Keratinocyte (primary cell): Measurements from ENCODE around the gene CACNA1C. TPM values are rescaled to one million over a fixed set of nuclear protein-coding genes. Genes with fewer than 3 reads are reported as not detected.

Experiments used
- DNase-seq: peaks from one replicate; pipeline ENCODE4 v3.0.0-alpha.2; 2011; ENCODE audit warnings: low read depth, missing footprints, low spot score
- FAIRE-seq: peaks from 2 replicates; lab custom pipeline; 2011; peaks lifted over from hg19 to GRCh38; lab: Jason Lieb, UNC
- H2AFZ ChIP-seq: 2 replicates; pipeline ENCODE4 v1.6.0; 2012; ENCODE audit warnings: low read length, control low read depth, inconsistent platforms; ENCODE audit not compliant: control insufficient read depth
- H3K27ac ChIP-seq: 2 replicates; pipeline ENCODE4 v1.5.1; 2011; ENCODE audit warnings: low read length; ENCODE audit not compliant: control insufficient read depth, insufficient read depth
- H3K27me3 ChIP-seq: 3 replicates; pipeline ENCODE4 v1.6.0; 2011; ENCODE audit warnings: low read length; ENCODE audit not compliant: control insufficient read depth, insufficient read depth; ENCODE audit errors: extremely low read depth
- H3K36me3 ChIP-seq, 2 experiments: 2 replicates in 1 of 2; 3 replicates in 1 of 2; pipeline ENCODE4 v1.5.1; 2011; ENCODE audit warnings: low read length in 2 of 2, mild to moderate bottlenecking in 1 of 2; ENCODE audit not compliant: control insufficient read depth in 2 of 2, insufficient read depth in 2 of 2; ENCODE audit errors: extremely low read depth in 1 of 2
- H3K4me1 ChIP-seq: 3 replicates; pipeline ENCODE4 v1.5.1; 2011; ENCODE audit warnings: low read length; ENCODE audit not compliant: control insufficient read depth, insufficient read depth; ENCODE audit errors: extremely low read depth
- H3K4me2 ChIP-seq: 3 replicates; pipeline ENCODE4 v1.6.0; 2011; ENCODE audit warnings: low read depth, low read length; ENCODE audit not compliant: control insufficient read depth, insufficient read depth; ENCODE audit errors: extremely low read depth
- H3K4me3 ChIP-seq, 3 experiments: fragments of 200-600 bp in 1 of 3; sonication (generic) in 1 of 3; 2 replicates in 2 of 3; 3 replicates in 1 of 3; pipeline ENCODE4 v1.5.1; 2011 to 2016; ENCODE audit warnings: low read length in 3 of 3, mild to moderate bottlenecking in 3 of 3, control low read depth in 2 of 3, inconsistent platforms in 1 of 3, low read depth in 1 of 3, mixed read lengths in 1 of 3, mixed run types in 1 of 3, moderate library complexity in 1 of 3; ENCODE audit not compliant: control insufficient read depth in 2 of 3, insufficient read depth in 2 of 3; ENCODE audit errors: extremely low read depth in 1 of 3
- H3K79me2 ChIP-seq: 2 replicates; pipeline ENCODE4 v1.6.0; 2012; ENCODE audit warnings: low read length; ENCODE audit not compliant: control insufficient read depth, insufficient read depth
- H3K9ac ChIP-seq: 3 replicates; pipeline ENCODE4 v1.6.0; 2011; ENCODE audit warnings: low read length; ENCODE audit not compliant: control insufficient read depth, insufficient read depth; ENCODE audit errors: extremely low read depth
- H3K9me1 ChIP-seq: 3 replicates; pipeline ENCODE4 v1.6.0; 2011; ENCODE audit warnings: low read length; ENCODE audit not compliant: control insufficient read depth, insufficient read depth; ENCODE audit errors: extremely low read depth
- H3K9me3 ChIP-seq: 2 replicates; pipeline ENCODE4 v1.5.1; 2012; ENCODE audit warnings: low read depth, low read length; ENCODE audit not compliant: control insufficient read depth
- H4K20me1 ChIP-seq: 3 replicates; pipeline ENCODE4 v1.6.0; 2011; ENCODE audit warnings: low read length; ENCODE audit not compliant: control insufficient read depth, insufficient read depth; ENCODE audit errors: extremely low read depth
- EZH2 ChIP-seq: IDR thresholded peaks from one replicate; pipeline ENCODE4 v1.6.1; 2012; ENCODE audit warnings: inconsistent platforms, mild to moderate bottlenecking, low read length, moderate library complexity
- dilution Hi-C: fragments of 300-500 bp; cut with MboI; formaldehyde crosslinking; loops from one replicate; pipeline ENCODE4 v1.7.0; 2020; ENCODE audit warnings: low sequenced_read_pairs; ENCODE audit not compliant: extremely low pct_ligation_motif_present
- polyA plus RNA-seq, 5 experiments: library from polyadenylated mRNA; depleted of rRNA in 3 of 5; stranded (reverse) in 3 of 5; stranded (forward) in 1 of 5; unstranded in 1 of 5; fragments of >200 nt; gene quantifications; 1 replicate in 1 of 5; 2 replicates in 3 of 5; 3 replicates in 1 of 5; pipeline versions ENCODE4 v1.2.1 to v1.2.3, GENCODE V29; 2011 to 2012; ENCODE audit warnings: missing spikeins in 2 of 5, low read depth in 1 of 5, low replicate concordance in 1 of 5
- TF ChIP-seq, protein P1 (sequence below), 3 experiments: IDR thresholded peaks in 1 of 3; conservative IDR thresholded peaks in 1 of 3; optimal IDR thresholded peaks in 1 of 3; 2 replicates in 2 of 3; 3 replicates in 1 of 3; pipeline versions ENCODE3 to v1.5.1; 2011; ENCODE audit warnings: low read length in 3 of 3, mild to moderate bottlenecking in 3 of 3, moderate library complexity in 2 of 3, control low read depth in 1 of 3, inconsistent platforms in 1 of 3; ENCODE audit not compliant: insufficient read depth in 2 of 3; ENCODE audit errors: extremely low read depth in 1 of 3

Gene CACNA1C
- polyA plus RNA-seq, 1 donor (not counting 4 experiments of a cell fraction or from before 2014, with no cell fraction given) = not detected

DNA sequence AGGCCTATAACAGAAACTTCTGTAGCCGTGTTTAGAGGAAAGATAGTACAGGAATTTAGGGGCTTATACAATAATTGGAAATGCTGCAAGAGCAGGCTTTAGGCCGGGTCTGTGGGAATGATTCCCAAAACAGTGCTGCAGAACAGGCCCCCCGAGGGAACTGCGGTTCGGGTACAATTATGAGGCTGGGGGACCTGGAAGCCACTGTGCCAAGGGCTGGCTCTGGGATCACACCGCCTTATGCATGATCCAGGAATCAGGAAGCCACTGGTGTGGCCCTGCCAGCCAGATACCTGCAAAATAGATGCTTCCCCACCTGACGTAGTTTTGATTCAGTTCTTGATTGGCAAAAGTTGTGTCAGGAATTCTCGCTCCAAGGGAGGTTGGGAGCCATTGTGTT, 55.4 kb downstream of the CACNA1C start:
- Histone ChIP-seq H4K20me1 (no peaks in the 10 kb centered on the region), H3K9me3 (no peaks in the 10 kb centered on the region), H2AFZ (no peak overlapping the region), H3K79me2 (no peaks in the 10 kb centered on the region), H3K36me3 (no peaks in the 10 kb centered on the region), H3K9me1 (no peaks in the 10 kb centered on the region), H3K9ac (no peak overlapping the region), H3K27me3 (peaks cover 9% of the 10 kb centered on the region), H3K4me2 (no peak overlapping the region), H3K4me3 (no peak overlapping the region), H3K27ac (no peak overlapping the region), H3K4me1 (no peaks in the 10 kb centered on the region)
- dilution Hi-C loops = no loop called here
- DNase-seq (no peak), FAIRE-seq (no peak)
- TF ChIP-seq, protein P1, sequence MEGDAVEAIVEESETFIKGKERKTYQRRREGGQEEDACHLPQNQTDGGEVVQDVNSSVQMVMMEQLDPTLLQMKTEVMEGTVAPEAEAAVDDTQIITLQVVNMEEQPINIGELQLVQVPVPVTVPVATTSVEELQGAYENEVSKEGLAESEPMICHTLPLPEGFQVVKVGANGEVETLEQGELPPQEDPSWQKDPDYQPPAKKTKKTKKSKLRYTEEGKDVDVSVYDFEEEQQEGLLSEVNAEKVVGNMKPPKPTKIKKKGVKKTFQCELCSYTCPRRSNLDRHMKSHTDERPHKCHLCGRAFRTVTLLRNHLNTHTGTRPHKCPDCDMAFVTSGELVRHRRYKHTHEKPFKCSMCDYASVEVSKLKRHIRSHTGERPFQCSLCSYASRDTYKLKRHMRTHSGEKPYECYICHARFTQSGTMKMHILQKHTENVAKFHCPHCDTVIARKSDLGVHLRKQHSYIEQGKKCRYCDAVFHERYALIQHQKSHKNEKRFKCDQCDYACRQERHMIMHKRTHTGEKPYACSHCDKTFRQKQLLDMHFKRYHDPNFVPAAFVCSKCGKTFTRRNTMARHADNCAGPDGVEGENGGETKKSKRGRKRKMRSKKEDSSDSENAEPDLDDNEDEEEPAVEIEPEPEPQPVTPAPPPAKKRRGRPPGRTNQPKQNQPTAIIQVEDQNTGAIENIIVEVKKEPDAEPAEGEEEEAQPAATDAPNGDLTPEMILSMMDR (optimal IDR thresholded peaks at IDR 0.05 in 1 of 3, IDR thresholded peaks at IDR 0.05 in 1 of 3, conservative IDR thresholded peaks at IDR 0.05 in 1 of 3; ENCODE audit: extremely low read depth in 1 of 3, insufficient read depth in 2 of 3, low read length in 3 of 3) = no peak
- no peak for TF ChIP-seq EZH2

DNA sequence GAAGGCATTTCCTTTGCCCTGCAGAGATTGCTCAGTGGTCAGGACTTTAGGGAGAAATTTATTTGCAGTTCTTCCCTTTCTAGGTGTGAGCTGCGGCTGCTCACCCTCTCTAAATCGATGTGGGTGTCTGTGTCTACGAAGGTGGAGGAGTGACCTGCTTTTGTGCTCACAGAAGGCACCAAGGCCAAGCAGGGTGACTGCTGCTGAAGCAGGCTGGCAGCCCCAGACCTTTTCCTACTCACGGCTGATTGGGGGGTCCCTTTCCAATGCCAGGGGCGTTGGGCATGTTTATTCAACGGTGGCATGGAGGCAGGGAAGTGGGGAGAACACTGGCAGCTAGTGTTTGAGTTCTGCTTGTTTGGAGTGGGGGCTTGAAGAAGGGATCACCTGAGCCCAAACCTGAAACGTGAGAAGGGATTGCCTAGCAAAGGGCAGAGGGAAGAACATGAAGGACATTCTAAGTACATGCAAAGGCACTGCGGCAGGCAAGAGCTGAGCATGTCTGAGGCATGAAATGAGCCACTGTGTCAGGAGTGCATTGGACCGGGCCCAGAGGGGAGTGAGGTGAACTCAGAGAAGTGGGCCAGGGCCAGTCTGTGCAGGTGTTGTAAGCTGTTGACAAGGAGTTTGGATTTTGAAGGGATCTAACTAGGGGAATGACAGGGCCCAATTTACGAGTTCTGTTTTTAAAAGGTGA, 56.3 kb downstream of the CACNA1C start:
- Histone ChIP-seq H3K36me3 (no peaks in the 10 kb centered on the region), H3K4me2 (no peak overlapping the region), H2AFZ (no peak overlapping the region), H3K4me1 (no peaks in the 10 kb centered on the region), H3K9me1 (no peaks in the 10 kb centered on the region), H3K27me3 (peaks cover 9% of the 10 kb centered on the region), H3K9me3 (no peaks in the 10 kb centered on the region), H3K79me2 (no peaks in the 10 kb centered on the region), H4K20me1 (no peaks in the 10 kb centered on the region), H3K9ac (no peak overlapping the region), H3K4me3 (no peak overlapping the region), H3K27ac (no peak overlapping the region)
- TF ChIP-seq EZH2 = no peak
- TF ChIP-seq, protein P1 (optimal IDR thresholded peaks at IDR 0.05 in 1 of 3, IDR thresholded peaks at IDR 0.05 in 1 of 3, conservative IDR thresholded peaks at IDR 0.05 in 1 of 3; ENCODE audit: extremely low read depth in 1 of 3, insufficient read depth in 2 of 3, low read length in 3 of 3) = no peak
- DNase-seq (no peak), FAIRE-seq (no peak)
- dilution Hi-C loops = no loop called here
